IMR-90 (cell line): ENCODE results near the gene NLRC5.

Experiments
- CHD1 ChIP-seq: IDR thresholded peaks from 2 replicates; pipeline ENCODE4 v1.6.1; 2012; ENCODE audit warnings: low read depth, low read length, improper control_type of control experiment
- MXI1 ChIP-seq: IDR thresholded peaks from 2 replicates; pipeline ENCODE4 v1.6.1; 2012; ENCODE audit warnings: low read depth, mild to moderate bottlenecking, low read length, moderate library complexity, borderline replicate concordance
- NFE2L2 ChIP-seq: fragments of 150-350 bp; IDR thresholded peaks from 2 replicates; pipeline ENCODE4 v1.6.1; 2016; ENCODE audit warnings: low read depth, mild to moderate bottlenecking, low read length
- POLR2A ChIP-seq: IDR thresholded peaks from 2 replicates; pipeline ENCODE4 v1.6.1; 2012; ENCODE audit warnings: mild to moderate bottlenecking, low read depth, low read length
- RAD21 ChIP-seq: IDR thresholded peaks from 2 replicates; pipeline ENCODE4 v1.6.1; 2012; ENCODE audit warnings: low read length, improper control_type of control experiment
- RCOR1 ChIP-seq: IDR thresholded peaks from 2 replicates; pipeline ENCODE4 v1.6.1; 2012; ENCODE audit warnings: mild to moderate bottlenecking, low read length, improper control_type of control experiment; ENCODE audit not compliant: insufficient replicate concordance
- SMC3 ChIP-seq: fragments of 150-350 bp; IDR thresholded peaks from 2 replicates; pipeline ENCODE4 v1.6.1; 2016; ENCODE audit warnings: low read depth, mild to moderate bottlenecking, antibody characterized with exemption, low read length, moderate library complexity
- TF ChIP-seq, protein P1 (sequence below): conservative IDR thresholded peaks from 2 replicates; pipeline ENCODE4 v1.5.1; 2012; ENCODE audit warnings: mild to moderate bottlenecking, low read depth, low read length, improper control_type of control experiment
- TF ChIP-seq, protein P2 (sequence below): fragments of 150-350 bp; IDR thresholded peaks from 2 replicates; pipeline ENCODE4 v1.6.1; 2016; ENCODE audit warnings: low read depth, mild to moderate bottlenecking, low read length, moderate library complexity, borderline replicate concordance
- TF ChIP-seq, protein P3 (sequence below): fragments of 150-350 bp; IDR thresholded peaks from 2 replicates; pipeline ENCODE4 v1.6.1; 2017; ENCODE audit warnings: mild to moderate bottlenecking, antibody characterized with exemption, low read length, low read depth

DNA sequence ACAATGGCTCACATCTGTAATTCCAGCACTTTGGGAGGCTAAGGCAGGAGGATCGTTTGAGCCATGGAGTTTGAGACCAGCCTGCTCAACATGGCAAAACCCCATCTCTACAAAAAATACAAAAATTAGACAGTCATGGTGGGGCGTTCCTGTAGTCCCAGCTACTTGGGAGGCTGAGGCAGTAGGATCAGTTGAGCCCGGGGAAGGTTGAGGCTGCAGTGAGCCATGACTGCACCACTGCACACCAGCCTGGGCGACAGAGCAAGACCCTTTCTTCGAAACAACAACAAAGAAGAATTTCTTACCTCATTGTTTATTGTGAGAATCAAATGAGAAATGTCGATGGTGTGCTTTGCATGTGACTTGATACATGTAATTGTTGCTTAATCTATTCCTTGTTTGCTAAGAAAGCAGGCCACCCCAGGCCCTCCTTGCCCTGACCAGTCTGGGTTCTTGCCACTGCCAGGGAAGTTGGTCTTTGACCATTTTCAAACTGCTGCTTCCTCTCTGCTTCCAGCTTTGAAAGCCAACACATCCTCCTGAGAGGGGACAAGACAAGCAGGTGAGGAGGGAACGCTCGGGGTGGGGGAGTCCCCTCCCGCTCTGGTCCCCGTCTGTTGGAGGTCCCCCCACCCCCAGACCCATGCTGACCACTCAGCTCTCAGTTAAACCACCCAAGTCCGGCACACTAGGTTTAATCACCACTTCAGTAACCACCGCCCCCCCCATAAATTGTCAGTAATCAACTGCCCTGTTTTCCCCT is 55.8 kb downstream of the NLRC5 start:
- TF ChIP-seq POLR2A (no peak), CHD1 (no peak), RAD21 (no peak), RCOR1 (no peak), SMC3 (no peak), NFE2L2 (no peak), MXI1 (no peak)
- TF ChIP-seq, protein P1, sequence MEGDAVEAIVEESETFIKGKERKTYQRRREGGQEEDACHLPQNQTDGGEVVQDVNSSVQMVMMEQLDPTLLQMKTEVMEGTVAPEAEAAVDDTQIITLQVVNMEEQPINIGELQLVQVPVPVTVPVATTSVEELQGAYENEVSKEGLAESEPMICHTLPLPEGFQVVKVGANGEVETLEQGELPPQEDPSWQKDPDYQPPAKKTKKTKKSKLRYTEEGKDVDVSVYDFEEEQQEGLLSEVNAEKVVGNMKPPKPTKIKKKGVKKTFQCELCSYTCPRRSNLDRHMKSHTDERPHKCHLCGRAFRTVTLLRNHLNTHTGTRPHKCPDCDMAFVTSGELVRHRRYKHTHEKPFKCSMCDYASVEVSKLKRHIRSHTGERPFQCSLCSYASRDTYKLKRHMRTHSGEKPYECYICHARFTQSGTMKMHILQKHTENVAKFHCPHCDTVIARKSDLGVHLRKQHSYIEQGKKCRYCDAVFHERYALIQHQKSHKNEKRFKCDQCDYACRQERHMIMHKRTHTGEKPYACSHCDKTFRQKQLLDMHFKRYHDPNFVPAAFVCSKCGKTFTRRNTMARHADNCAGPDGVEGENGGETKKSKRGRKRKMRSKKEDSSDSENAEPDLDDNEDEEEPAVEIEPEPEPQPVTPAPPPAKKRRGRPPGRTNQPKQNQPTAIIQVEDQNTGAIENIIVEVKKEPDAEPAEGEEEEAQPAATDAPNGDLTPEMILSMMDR, result no peak
- TF ChIP-seq, protein P2, sequence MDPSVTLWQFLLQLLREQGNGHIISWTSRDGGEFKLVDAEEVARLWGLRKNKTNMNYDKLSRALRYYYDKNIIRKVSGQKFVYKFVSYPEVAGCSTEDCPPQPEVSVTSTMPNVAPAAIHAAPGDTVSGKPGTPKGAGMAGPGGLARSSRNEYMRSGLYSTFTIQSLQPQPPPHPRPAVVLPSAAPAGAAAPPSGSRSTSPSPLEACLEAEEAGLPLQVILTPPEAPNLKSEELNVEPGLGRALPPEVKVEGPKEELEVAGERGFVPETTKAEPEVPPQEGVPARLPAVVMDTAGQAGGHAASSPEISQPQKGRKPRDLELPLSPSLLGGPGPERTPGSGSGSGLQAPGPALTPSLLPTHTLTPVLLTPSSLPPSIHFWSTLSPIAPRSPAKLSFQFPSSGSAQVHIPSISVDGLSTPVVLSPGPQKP, result no peak
- TF ChIP-seq, protein P3, sequence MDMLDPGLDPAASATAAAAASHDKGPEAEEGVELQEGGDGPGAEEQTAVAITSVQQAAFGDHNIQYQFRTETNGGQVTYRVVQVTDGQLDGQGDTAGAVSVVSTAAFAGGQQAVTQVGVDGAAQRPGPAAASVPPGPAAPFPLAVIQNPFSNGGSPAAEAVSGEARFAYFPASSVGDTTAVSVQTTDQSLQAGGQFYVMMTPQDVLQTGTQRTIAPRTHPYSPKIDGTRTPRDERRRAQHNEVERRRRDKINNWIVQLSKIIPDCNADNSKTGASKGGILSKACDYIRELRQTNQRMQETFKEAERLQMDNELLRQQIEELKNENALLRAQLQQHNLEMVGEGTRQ, result no peak
